B cell (primary cell): ENCODE measurements around the gene ITLN1.

Experiments used
- EZH2 ChIP-seq: IDR thresholded peaks from 2 replicates; pipeline ENCODE4 v1.6.1; 2012; ENCODE audit warnings: borderline replicate concordance, low read depth, mild to moderate bottlenecking, moderate library complexity, low read length; ENCODE audit not compliant: insufficient read depth, poor library complexity, severe bottlenecking
- TF ChIP-seq, protein P1 (sequence below): fragments of 200-600 bp; IDR thresholded peaks from one replicate; pipeline ENCODE4 v1.8.0; 2022; ENCODE audit warnings: antibody characterized with exemption, mild to moderate bottlenecking

GRCh38 chr1:160858507-160858906, 26.5 kb downstream of the ITLN1 start:
- TF ChIP-seq, protein P1, sequence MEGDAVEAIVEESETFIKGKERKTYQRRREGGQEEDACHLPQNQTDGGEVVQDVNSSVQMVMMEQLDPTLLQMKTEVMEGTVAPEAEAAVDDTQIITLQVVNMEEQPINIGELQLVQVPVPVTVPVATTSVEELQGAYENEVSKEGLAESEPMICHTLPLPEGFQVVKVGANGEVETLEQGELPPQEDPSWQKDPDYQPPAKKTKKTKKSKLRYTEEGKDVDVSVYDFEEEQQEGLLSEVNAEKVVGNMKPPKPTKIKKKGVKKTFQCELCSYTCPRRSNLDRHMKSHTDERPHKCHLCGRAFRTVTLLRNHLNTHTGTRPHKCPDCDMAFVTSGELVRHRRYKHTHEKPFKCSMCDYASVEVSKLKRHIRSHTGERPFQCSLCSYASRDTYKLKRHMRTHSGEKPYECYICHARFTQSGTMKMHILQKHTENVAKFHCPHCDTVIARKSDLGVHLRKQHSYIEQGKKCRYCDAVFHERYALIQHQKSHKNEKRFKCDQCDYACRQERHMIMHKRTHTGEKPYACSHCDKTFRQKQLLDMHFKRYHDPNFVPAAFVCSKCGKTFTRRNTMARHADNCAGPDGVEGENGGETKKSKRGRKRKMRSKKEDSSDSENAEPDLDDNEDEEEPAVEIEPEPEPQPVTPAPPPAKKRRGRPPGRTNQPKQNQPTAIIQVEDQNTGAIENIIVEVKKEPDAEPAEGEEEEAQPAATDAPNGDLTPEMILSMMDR: no peak
- no peak for TF ChIP-seq EZH2
